ENCODE data around the gene NDUFAF2.
"Not testable (repeated sequence)": the region's sequence is repeated elsewhere in the genome, so short reads cannot be mapped to it uniquely, and the experiment has no call there.

Gene NDUFAF2

GRCh38 chr5:61183538-61183937 is 238.5 kb downstream of the NDUFAF2 start:
- no peak for DNase-seq (ENCODE audit: low spot score)
- ChIA-PET POLR2A (ENCODE audit: low non-redundant PET) (no interaction called here), CTCF (no interaction called here)
- H3K27ac ChIP-seq = no peak overlapping the region
- TF ChIP-seq, protein P1, sequence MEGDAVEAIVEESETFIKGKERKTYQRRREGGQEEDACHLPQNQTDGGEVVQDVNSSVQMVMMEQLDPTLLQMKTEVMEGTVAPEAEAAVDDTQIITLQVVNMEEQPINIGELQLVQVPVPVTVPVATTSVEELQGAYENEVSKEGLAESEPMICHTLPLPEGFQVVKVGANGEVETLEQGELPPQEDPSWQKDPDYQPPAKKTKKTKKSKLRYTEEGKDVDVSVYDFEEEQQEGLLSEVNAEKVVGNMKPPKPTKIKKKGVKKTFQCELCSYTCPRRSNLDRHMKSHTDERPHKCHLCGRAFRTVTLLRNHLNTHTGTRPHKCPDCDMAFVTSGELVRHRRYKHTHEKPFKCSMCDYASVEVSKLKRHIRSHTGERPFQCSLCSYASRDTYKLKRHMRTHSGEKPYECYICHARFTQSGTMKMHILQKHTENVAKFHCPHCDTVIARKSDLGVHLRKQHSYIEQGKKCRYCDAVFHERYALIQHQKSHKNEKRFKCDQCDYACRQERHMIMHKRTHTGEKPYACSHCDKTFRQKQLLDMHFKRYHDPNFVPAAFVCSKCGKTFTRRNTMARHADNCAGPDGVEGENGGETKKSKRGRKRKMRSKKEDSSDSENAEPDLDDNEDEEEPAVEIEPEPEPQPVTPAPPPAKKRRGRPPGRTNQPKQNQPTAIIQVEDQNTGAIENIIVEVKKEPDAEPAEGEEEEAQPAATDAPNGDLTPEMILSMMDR (conservative IDR thresholded peaks at IDR 0.05; ENCODE audit: low read depth) = no peak

- DNase-seq (ENCODE audit: low spot score) = no peak
- ChIA-PET CTCF (no interaction called here), POLR2A (ENCODE audit: low non-redundant PET) (no interaction called here)
- no peak overlapping the region for H3K27ac ChIP-seq
- TF ChIP-seq, protein P1 (conservative IDR thresholded peaks at IDR 0.05; ENCODE audit: low read depth) = no peak
Measured at GRCh38 chr5:61184708-61185107, 239.7 kb downstream of the NDUFAF2 start.

DNA sequence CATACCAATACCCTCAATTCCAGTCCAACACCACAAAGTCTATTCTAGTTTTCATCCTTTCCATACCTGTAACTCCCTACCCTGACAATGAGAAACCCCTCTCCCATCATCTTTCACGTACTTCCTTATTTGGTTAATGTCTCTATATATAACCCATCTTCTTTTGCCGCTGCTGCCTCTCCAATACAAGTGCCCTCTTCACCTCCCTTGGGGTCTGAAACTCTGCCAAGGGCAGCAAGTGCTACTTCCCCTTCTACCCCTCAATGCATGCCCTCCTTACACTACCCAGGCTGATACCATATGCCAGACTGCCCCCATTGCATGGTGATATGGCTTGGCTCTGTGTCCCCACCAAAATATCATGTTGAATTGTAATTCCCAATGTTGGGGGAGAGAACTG is 241.6 kb downstream of the NDUFAF2 start:
- no peak for DNase-seq (ENCODE audit: low spot score)
- POLR2A ChIA-PET (ENCODE audit: low non-redundant PET) = no interaction called here
- TF ChIP-seq, protein P1 (conservative IDR thresholded peaks at IDR 0.05; ENCODE audit: low read depth) = no peak
- CTCF ChIA-PET = no interaction called here
- H3K27ac ChIP-seq = no peak overlapping the region

DNA sequence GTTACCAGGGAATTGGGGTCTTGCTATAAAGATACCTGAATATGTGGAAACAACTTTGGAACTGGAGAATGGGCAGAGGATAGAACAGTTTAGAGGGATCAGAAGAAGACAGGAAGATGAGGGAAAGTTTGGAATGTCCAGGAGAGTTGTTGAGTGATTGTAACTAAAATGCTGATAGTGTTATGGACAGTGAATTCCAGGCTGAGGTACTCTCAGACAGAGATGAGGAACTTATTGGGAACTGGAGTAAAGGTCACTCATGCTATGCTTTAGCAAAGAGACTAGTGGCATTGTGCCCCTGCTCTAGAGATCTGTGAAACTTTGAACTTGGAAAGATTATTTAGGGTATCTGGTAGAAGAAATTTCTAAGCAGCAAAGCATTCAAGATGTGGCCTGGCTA is 242.3 kb downstream of the NDUFAF2 start:
- CTCF ChIA-PET = interaction anchor here (0.6 kb wide), 1 partner anchor 608 kb away, joined by 3 read pairs; no protein-coding TSS in a partner anchor
- POLR2A ChIA-PET (ENCODE audit: low non-redundant PET); DNase-seq (ENCODE audit: low spot score); H3K27ac ChIP-seq: not testable (repeated sequence)

DNA sequence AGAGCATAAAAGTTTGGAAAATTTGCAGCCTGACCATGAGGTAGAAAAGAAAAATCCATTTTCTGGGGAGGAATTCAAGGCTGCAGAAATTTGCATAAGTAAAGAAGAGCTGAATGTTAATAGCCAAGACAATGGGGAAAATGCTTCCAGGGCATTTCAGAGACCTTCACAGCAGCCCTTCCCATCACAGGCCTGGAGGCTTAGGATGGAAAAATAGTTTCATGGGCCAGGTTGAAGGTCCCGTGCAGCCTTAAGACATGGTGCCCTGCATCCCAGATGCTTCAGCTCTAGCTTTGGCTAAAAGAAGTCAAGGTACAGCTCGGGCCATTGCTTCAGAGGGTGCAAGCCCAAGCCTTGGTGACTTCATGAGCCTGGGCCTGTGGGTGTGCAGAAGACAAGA is 242.8 kb downstream of the NDUFAF2 start:
- DNase-seq (ENCODE audit: low spot score); H3K27ac ChIP-seq; POLR2A ChIA-PET (ENCODE audit: low non-redundant PET): not testable (repeated sequence)
- CTCF ChIA-PET = interaction anchor here (0.6 kb wide), 1 partner anchor 608 kb away, joined by 3 read pairs; no protein-coding TSS in a partner anchor

DNA sequence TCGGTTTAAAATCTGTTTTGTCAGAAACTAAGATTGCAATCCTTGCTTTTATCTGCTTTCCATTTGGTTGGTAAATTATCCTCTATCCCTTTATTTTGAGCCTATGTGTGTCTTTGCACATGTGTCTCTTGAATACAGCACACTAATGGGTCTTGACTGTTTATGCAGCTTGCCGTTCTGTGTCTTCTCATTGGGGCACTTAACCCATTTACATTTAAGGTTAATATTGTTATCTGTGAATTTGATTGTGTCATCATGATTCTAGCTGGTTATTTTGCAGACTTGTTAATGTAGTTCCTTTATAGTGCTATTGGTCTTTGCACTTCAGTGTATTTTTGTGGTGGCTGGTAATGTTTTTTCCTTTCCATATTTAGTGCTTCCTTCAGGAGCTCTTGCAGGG is 253.6 kb downstream of the NDUFAF2 start:
- CTCF ChIA-PET = no interaction called here
- no peak for DNase-seq (ENCODE audit: low spot score)
- TF ChIP-seq, protein P1 (conservative IDR thresholded peaks at IDR 0.05; ENCODE audit: low read depth) = no peak
- H3K27ac ChIP-seq = no peak overlapping the region
- POLR2A ChIA-PET (ENCODE audit: low non-redundant PET) = no interaction called here

- POLR2A ChIA-PET (ENCODE audit: low non-redundant PET) = no interaction called here
- TF ChIP-seq, protein P1 (conservative IDR thresholded peaks at IDR 0.05; ENCODE audit: low read depth) = no peak
- CTCF ChIA-PET = interaction anchor here (0.6 kb wide), 1 partner anchor 81 kb away, joined by 4 read pairs; no protein-coding TSS in a partner anchor
Measured at GRCh38 chr5:61200582-61201155, 255.7 kb downstream of the NDUFAF2 start.

GRCh38 chr5:61202213-61202612 is 257.2 kb downstream of the NDUFAF2 start:
- TF ChIP-seq, protein P1 (conservative IDR thresholded peaks at IDR 0.05; ENCODE audit: low read depth) = no peak
- ChIA-PET CTCF (no interaction called here), POLR2A (ENCODE audit: low non-redundant PET) (no interaction called here)
- DNase-seq (ENCODE audit: low spot score) = no peak
- H3K27ac ChIP-seq = no peak overlapping the region

More at GRCh38 chr5:61200582-61201155, 255.7 kb downstream of the NDUFAF2 start:
- H3K27ac ChIP-seq = no peak overlapping the region
- no peak for DNase-seq (ENCODE audit: low spot score)

Data from RWPE1 (cell line).